Measurements from ENCODE around the gene NQO2.
"Not testable (repeated sequence)": the region's sequence is repeated elsewhere in the genome, so short reads cannot be mapped to it uniquely, and the experiment has no call there.

Gene NQO2

GRCh38 chr6:3045777-3046176 is 46.1 kb downstream of the NQO2 start:
- Histone ChIP-seq H3K36me3 (ENCODE audit: insufficient read depth, low read length) (no peaks in the 10 kb centered on the region), H3K9ac (ENCODE audit: low read depth, low read length) (no peak overlapping the region), H3K4me1 (ENCODE audit: insufficient read depth, low read length) (no peaks in the 10 kb centered on the region), H3K79me2 (ENCODE audit: insufficient read depth, low read length) (no peaks in the 10 kb centered on the region), H4K20me1 (ENCODE audit: insufficient read depth, low read length) (no peaks in the 10 kb centered on the region), H2AFZ (ENCODE audit: low read depth, low read length) (no peak overlapping the region), H3K4me2 (ENCODE audit: insufficient read depth, low read length) (no peak overlapping the region), H3K4me3 (ENCODE audit: low read depth in 1 of 2, low read length in 2 of 2) (no peak overlapping the region), H3K27me3 (ENCODE audit: insufficient read depth, low read length, poor library complexity) (peaks cover 7% of the 10 kb centered on the region), H3K27ac (ENCODE audit: low read length) (no peak overlapping the region), H3K9me3 (ENCODE audit: insufficient read depth, low read length, severe bottlenecking) (no peaks in the 10 kb centered on the region)
- DNase-seq: no peak
- TF ChIP-seq CTCF (IDR thresholded peaks at IDR 0.05; ENCODE audit: borderline replicate concordance, extremely low read depth, low read length, poor library complexity, severe bottlenecking) (no peak), EZH2 (IDR thresholded peaks at IDR 0.05; ENCODE audit: borderline replicate concordance, low read depth, low read length, severe bottlenecking) (no peak)
- no peak for ATAC-seq (ENCODE audit: insufficient read depth, low read depth)

GRCh38 chr6:3046295-3046694 is 46.6 kb downstream of the NQO2 start:
- no peak overlapping the region for H2AFZ ChIP-seq (ENCODE audit: low read depth, low read length)
- ATAC-seq (ENCODE audit: insufficient read depth, low read depth): no peak
- H3K4me2 ChIP-seq (ENCODE audit: insufficient read depth, low read length): no peak overlapping the region
- no peaks in the 10 kb centered on the region for H3K9me3 ChIP-seq (ENCODE audit: insufficient read depth, low read length, severe bottlenecking)
- no peaks in the 10 kb centered on the region for H3K36me3 ChIP-seq (ENCODE audit: insufficient read depth, low read length)
- H3K27me3 ChIP-seq (ENCODE audit: insufficient read depth, low read length, poor library complexity): peaks cover 7% of the 10 kb centered on the region
- H4K20me1 ChIP-seq (ENCODE audit: insufficient read depth, low read length): no peaks in the 10 kb centered on the region
- H3K27ac ChIP-seq (ENCODE audit: low read length): no peak overlapping the region
- no peak for TF ChIP-seq CTCF (IDR thresholded peaks at IDR 0.05; ENCODE audit: borderline replicate concordance, extremely low read depth, low read length, poor library complexity, severe bottlenecking)
- TF ChIP-seq EZH2 (IDR thresholded peaks at IDR 0.05; ENCODE audit: borderline replicate concordance, low read depth, low read length, severe bottlenecking): no peak
- no peaks in the 10 kb centered on the region for H3K4me1 ChIP-seq (ENCODE audit: insufficient read depth, low read length)
- DNase-seq: no peak
- H3K4me3 ChIP-seq (ENCODE audit: low read depth in 1 of 2, low read length in 2 of 2): no peak overlapping the region
- no peak overlapping the region for H3K9ac ChIP-seq (ENCODE audit: low read depth, low read length)
- H3K79me2 ChIP-seq (ENCODE audit: insufficient read depth, low read length): no peaks in the 10 kb centered on the region

GRCh38 chr6:3048009-3048408 is 48.3 kb downstream of the NQO2 start:
- not testable (repeated sequence) for H3K9me3 ChIP-seq (ENCODE audit: insufficient read depth, low read length, severe bottlenecking); DNase-seq; H3K79me2 ChIP-seq (ENCODE audit: insufficient read depth, low read length); H3K36me3 ChIP-seq (ENCODE audit: insufficient read depth, low read length); H3K4me2 ChIP-seq (ENCODE audit: insufficient read depth, low read length); H3K27me3 ChIP-seq (ENCODE audit: insufficient read depth, low read length, poor library complexity); H4K20me1 ChIP-seq (ENCODE audit: insufficient read depth, low read length); H3K4me1 ChIP-seq (ENCODE audit: insufficient read depth, low read length); H3K9ac ChIP-seq (ENCODE audit: low read depth, low read length); H2AFZ ChIP-seq (ENCODE audit: low read depth, low read length); ATAC-seq (ENCODE audit: insufficient read depth, low read depth); H3K4me3 ChIP-seq (ENCODE audit: low read depth in 1 of 2, low read length in 2 of 2); H3K27ac ChIP-seq (ENCODE audit: low read length)

GRCh38 chr6:3052481-3053230 is 53.0 kb downstream of the NQO2 start:
- Histone ChIP-seq H3K27ac (ENCODE audit: low read length) (no peak overlapping the region), H3K4me3 (ENCODE audit: low read depth in 1 of 2, low read length in 2 of 2) (no peak overlapping the region)

More at GRCh38 chr6:3052481-3053230, 53.0 kb downstream of the NQO2 start:
- H3K4me2 ChIP-seq (ENCODE audit: insufficient read depth, low read length): no peak overlapping the region
- no peak overlapping the region for H3K9ac ChIP-seq (ENCODE audit: low read depth, low read length)
- H3K9me3 ChIP-seq (ENCODE audit: insufficient read depth, low read length, severe bottlenecking): no peaks in the 10 kb centered on the region
- ATAC-seq (ENCODE audit: insufficient read depth, low read depth) (no peak), DNase-seq (no peak)
- H4K20me1 ChIP-seq (ENCODE audit: insufficient read depth, low read length): no peaks in the 10 kb centered on the region
- H3K4me1 ChIP-seq (ENCODE audit: insufficient read depth, low read length): peaks cover 5% of the 10 kb centered on the region
- no peaks in the 10 kb centered on the region for H3K36me3 ChIP-seq (ENCODE audit: insufficient read depth, low read length)
- no peak overlapping the region for H2AFZ ChIP-seq (ENCODE audit: low read depth, low read length)
- no peaks in the 10 kb centered on the region for H3K79me2 ChIP-seq (ENCODE audit: insufficient read depth, low read length)
- no peaks in the 10 kb centered on the region for H3K27me3 ChIP-seq (ENCODE audit: insufficient read depth, low read length, poor library complexity)
- TF ChIP-seq EZH2 (IDR thresholded peaks at IDR 0.05; ENCODE audit: borderline replicate concordance, low read depth, low read length, severe bottlenecking): no peak
- no peak for TF ChIP-seq CTCF (IDR thresholded peaks at IDR 0.05; ENCODE audit: borderline replicate concordance, extremely low read depth, low read length, poor library complexity, severe bottlenecking)

Data from DND-41 (cell line).